Glomerular visceral epithelial cell (primary cell): ENCODE measurements around the gene GNGT2.

Source experiments
- DNase-seq: peaks from one replicate; pipeline ENCODE4 v3.0.0-alpha.2; 2016; ENCODE audit errors: extremely low spot score

The GNGT2 gene

DNA sequence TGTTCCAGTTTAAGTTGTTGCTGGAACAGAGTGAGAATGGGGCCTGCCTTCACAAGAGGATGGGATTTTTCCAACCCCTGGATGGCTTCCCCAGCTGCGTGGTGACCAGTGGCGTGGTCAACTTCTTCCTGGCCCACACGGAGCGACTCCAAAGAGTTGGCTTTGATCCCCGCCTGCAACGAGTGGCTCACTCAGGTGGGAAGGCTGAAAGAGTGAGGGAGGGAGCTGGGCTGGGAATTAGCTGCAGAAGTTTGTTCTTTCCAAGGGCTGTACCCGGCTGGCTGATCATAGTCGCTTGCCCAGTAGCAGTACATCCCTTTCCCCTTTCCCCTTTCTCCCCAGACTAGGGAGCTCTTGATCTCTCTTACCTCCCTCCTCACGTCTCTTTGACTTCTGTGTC, 41.7 kb downstream of the GNGT2 start:
- DNase-seq: no peak

DNA sequence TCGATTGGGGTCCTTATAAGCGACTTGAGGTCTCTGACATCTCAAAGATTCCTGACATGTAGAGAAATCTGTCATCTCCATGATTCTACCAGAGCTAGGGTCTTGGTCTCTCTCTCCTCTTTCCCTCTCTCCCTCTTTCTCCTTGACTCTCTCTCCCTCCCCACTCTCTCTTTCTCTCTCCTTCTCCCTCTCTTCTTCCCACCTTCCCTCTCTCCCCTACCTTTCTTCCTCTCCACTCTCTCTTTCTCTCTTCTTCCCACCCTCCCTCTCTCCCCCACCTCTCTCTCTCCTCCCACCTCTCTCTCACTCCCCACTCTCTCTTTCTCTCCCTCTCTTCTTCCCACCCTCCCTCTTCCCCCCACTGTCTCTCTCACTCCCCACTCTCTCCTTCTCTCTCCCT, 45.2 kb downstream of the GNGT2 start:
- no peak for DNase-seq

DNA sequence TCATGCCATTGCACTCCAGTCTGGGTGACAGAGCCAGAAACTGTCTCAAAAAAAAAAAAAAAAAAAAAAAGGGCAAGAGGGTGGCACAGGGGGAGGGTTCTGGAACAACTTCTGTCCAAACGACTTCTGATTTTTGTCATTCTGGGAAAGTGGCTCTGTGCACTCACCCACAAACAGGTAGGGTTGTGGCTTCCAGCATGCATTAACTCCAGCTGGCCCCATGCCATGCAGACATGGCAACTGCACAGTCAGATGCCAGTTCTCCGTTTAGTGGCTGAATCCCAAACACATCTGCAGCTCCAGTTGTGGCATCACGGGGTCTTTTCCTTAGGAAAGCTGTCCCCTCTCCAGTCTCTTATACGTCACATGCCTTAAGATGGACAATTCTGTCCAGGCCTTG, 47.5 kb downstream of the GNGT2 start:
- no peak for DNase-seq

- DNase-seq: peak; percentile 66
Observed at GRCh38 chr17:49157784-49158183, 52.6 kb downstream of the GNGT2 start.

GRCh38 chr17:49156256-49156655, 54.1 kb downstream of the GNGT2 start:
- DNase-seq: no peak
